Tibial artery (tissue), 4 donors: Measurements from ENCODE around the gene ADAT3.
A peak's percentile ranks its signal among the peaks of the same experiment; 100 is the strongest.

Experiments
- DNase-seq, 2 donors: peaks; one replicate each; pipeline ENCODE4 v3.0.0-alpha.2; 2019
- H3K27ac ChIP-seq, 2 donors: fragments of 200-600 bp; sonication (generic) in 1 of 2; 1 replicate in 1 of 2; 2 replicates in 1 of 2; pipeline ENCODE4 v1.5.1; 2018 to 2019; ENCODE audit warnings: mild to moderate bottlenecking in 1 of 2
- H3K27me3 ChIP-seq, 2 donors: fragments of 200-600 bp; sonication (generic) in 1 of 2; one replicate each; pipeline versions ENCODE4 v1.5.1 to v1.6.0; 2016 to 2019
- H3K36me3 ChIP-seq, 3 donors: fragments of 200-600 bp; sonication (generic) in 2 of 3; one replicate each; pipeline ENCODE4 v1.5.1; 2016 to 2019; ENCODE audit warnings: mild to moderate bottlenecking in 2 of 3
- H3K4me1 ChIP-seq, 4 donors: fragments of 200-600 bp; sonication (generic) in 2 of 4; 1 replicate in 3 of 4; 2 replicates in 1 of 4; pipeline ENCODE4 v1.5.1; 2016 to 2019
- H3K4me3 ChIP-seq, 2 donors: fragments of 200-600 bp; sonication (generic) in 1 of 2; 1 replicate in 1 of 2; 2 replicates in 1 of 2; pipeline ENCODE4 v1.5.1; 2018 to 2019; ENCODE audit warnings: mild to moderate bottlenecking in 2 of 2
- H3K9me3 ChIP-seq, 3 donors: fragments of 200-600 bp; sonication (generic) in 1 of 3; one replicate each; pipeline ENCODE4 v1.5.1; 2016 to 2019
- intact Hi-C: fragments of 100-400 bp; cut with DNase I; formaldehyde crosslinking; loops from one replicate; pipeline ENCODE4 v1.15.0; 2023; ENCODE audit warnings: low total_unique reads
- TF ChIP-seq, protein P1 (sequence below), 2 experiments: fragments of 200-600 bp in 1 of 2; fragments of 450-650 bp in 1 of 2; IDR thresholded peaks; one replicate each; pipeline ENCODE4 v1.5.1; 2017 to 2019; ENCODE audit warnings: antibody characterized with exemption in 2 of 2, mild to moderate bottlenecking in 1 of 2, moderate library complexity in 1 of 2

Gene ADAT3

DNA sequence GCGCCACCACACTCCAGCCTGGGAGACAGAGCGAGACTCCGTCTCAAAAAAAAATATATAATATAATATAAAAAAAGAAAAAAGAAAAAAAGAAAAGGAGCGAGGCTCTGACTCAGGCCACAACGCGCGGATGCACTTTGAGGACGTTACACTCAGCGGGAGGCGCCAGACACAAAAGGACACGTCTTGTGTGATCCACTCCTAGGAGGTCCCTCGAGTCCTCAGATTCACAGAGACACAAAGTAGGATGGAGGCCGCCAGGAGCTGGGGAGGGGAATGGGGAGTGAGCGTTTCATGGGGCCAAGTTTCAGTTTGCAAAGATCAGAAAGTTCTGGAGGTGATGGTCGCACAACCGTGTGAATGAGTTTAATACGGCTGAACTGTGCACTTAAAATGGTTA is 11.4 kb upstream of the ADAT3 start:
- intact Hi-C loops: no loop called here
- peaks cover 0 to 12% (median 3%) of the 10 kb centered on the region in 4 donors for H3K4me1 ChIP-seq
- no peak overlapping the region for H3K27ac ChIP-seq
- TF ChIP-seq, protein P1, sequence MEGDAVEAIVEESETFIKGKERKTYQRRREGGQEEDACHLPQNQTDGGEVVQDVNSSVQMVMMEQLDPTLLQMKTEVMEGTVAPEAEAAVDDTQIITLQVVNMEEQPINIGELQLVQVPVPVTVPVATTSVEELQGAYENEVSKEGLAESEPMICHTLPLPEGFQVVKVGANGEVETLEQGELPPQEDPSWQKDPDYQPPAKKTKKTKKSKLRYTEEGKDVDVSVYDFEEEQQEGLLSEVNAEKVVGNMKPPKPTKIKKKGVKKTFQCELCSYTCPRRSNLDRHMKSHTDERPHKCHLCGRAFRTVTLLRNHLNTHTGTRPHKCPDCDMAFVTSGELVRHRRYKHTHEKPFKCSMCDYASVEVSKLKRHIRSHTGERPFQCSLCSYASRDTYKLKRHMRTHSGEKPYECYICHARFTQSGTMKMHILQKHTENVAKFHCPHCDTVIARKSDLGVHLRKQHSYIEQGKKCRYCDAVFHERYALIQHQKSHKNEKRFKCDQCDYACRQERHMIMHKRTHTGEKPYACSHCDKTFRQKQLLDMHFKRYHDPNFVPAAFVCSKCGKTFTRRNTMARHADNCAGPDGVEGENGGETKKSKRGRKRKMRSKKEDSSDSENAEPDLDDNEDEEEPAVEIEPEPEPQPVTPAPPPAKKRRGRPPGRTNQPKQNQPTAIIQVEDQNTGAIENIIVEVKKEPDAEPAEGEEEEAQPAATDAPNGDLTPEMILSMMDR (IDR thresholded peaks at IDR 0.05): no peak
- H3K27me3 ChIP-seq: no peaks in the 10 kb centered on the region
- DNase-seq: no peak
- no peaks in the 10 kb centered on the region for H3K36me3 ChIP-seq
- no peaks in the 10 kb centered on the region for H3K9me3 ChIP-seq
- no peak overlapping the region for H3K4me3 ChIP-seq

DNA sequence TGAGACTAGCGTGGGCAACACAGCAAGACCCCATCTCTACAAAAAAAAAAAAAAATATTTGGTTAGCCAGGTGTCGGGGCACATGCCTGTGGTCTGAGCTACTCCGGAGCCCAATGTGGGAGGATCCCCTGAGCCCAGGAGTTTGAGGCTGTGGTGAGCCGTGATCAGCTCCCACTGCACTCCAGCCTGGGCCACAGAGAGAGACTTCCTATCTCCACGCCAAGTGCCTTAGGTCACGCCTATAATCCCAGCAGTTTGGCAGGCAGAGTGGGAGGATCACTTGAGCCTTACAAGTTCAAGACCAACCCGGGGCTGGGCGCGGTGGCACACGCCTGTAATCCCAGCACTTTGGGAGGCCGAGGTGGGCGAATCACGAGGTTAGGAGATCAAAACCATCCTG is 8.7 kb upstream of the ADAT3 start:
- Histone ChIP-seq H3K9me3 (no peaks in the 10 kb centered on the region), H3K27ac (no peak overlapping the region), H3K4me3 (no peak overlapping the region), H3K36me3 (no peaks in the 10 kb centered on the region), H3K27me3 (no peaks in the 10 kb centered on the region), H3K4me1 (peaks cover 0 to 12% (median 3%) of the 10 kb centered on the region in 4 donors)
- no peak for DNase-seq
- intact Hi-C loops: no loop called here
- TF ChIP-seq, protein P1 (IDR thresholded peaks at IDR 0.05): no peak

DNA sequence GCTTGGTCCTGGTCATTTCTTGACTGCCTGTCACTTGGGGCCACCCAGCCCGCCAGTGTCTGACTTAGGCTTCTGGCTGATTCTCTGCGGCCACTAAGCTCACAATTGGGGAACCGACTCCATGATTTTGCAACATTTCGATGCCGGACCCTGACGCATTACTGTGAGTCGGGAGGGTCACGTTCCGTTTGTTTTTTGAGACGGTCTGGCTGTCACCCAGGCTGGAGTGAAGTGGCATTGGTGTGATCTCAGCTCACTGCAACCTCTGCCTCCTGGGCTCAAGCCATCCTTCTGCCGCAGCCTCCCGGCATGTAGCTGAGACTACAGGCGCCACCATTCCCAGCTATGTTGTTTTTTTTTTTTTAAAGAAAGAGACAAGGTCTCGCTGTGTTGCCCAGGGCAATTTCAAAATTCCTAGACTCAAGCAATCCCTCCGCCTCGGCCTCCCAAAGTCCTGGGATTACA is 3.2 kb upstream of the ADAT3 start:
- no peak overlapping the region for H3K4me3 ChIP-seq
- peak overlapping the region in 1 of 2 donors; percentile 67 for H3K27ac ChIP-seq
- no peaks in the 10 kb centered on the region for H3K36me3 ChIP-seq
- H3K4me1 ChIP-seq: peaks cover 0 to 41% (median 19%) of the 10 kb centered on the region in 4 donors
- intact Hi-C loops: no loop called here
- no peaks in the 10 kb centered on the region for H3K9me3 ChIP-seq
- no peaks in the 10 kb centered on the region for H3K27me3 ChIP-seq
- TF ChIP-seq, protein P1 (IDR thresholded peaks at IDR 0.05): no peak
- DNase-seq: peak; percentile 75 to 77

DNA sequence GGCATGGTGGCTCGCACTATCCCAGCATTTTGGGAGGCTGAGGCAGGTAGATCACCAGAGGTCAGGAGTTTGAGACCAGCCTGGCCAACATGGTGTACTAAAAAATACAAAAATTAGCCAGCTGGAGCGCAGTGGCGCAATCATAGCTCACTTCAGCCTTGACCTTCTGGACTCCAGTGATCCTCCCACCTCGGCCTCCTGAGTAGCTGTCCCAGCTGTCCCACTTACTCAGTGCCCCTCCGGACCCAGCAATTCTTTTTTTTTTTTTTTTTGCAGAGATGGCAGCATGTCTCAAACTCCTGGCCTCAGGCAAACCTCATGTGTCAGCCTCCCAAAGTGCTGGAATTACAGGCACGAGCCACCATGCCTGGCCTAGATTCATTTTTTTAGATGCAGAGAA is 2.3 kb upstream of the ADAT3 start:
- Histone ChIP-seq H3K9me3 (no peaks in the 10 kb centered on the region), H3K36me3 (no peaks in the 10 kb centered on the region), H3K4me3 (no peak overlapping the region), H3K4me1 (peaks cover 0 to 35% (median 19%) of the 10 kb centered on the region in 4 donors), H3K27ac (peak overlapping the region; percentile 59 to 67), H3K27me3 (no peaks in the 10 kb centered on the region)
- TF ChIP-seq, protein P1 (IDR thresholded peaks at IDR 0.05): no peak
- intact Hi-C loops: no loop called here
- no peak for DNase-seq

DNA sequence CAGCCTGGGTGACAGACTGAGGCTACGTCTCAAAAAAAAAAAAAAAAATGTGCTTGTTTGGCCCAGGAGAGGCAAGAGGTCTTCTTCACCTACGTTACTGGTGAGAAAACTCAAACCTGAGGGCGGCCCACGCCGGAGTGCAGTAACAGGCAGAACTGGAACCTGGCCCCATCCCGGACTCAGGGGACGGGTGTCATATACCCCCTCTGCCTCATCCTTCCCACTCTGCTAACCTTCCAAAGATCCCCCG is 414 bp upstream of the ADAT3 start:
- DNase-seq: no peak
- no peaks in the 10 kb centered on the region for H3K9me3 ChIP-seq
- H3K4me3 ChIP-seq: peak overlapping the region; percentile 60 to 77
- H3K27me3 ChIP-seq: no peaks in the 10 kb centered on the region
- H3K27ac ChIP-seq: peak overlapping the region; percentile 67 to 82
- peaks cover 0 to 49% (median 18%) of the 10 kb centered on the region in 4 donors for H3K4me1 ChIP-seq
- intact Hi-C loops: no loop called here
- H3K36me3 ChIP-seq: no peaks in the 10 kb centered on the region
- TF ChIP-seq, protein P1 (IDR thresholded peaks at IDR 0.05): no peak

DNA sequence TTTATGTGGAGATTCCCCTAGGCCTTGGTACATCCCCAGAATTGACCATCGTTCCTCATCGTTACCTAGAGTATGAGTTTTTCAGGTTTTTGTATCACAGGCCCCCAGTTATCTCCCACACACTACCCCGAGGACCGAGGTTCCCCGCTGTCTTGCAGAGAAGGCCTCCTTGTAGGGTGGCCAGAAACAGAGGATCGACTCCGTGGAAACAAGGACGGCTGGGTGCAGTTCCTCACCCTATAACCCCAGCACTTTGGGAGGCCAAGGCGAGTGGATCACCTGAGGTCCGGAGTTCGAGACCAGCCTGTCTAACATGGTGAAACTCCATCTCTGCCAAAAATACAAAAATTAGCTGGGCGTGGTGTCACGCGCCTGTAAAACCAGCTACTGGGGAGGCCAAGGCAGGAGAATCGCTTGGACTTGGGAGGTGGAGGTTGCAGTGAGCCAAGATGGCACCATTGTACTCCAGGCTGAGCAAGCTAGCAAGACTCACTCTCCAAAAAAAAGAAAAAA is 720 bp downstream of the ADAT3 start:
- H3K36me3 ChIP-seq: no peaks in the 10 kb centered on the region
- intact Hi-C loops: no loop called here
- H3K9me3 ChIP-seq: no peaks in the 10 kb centered on the region
- DNase-seq: no peak
- H3K4me1 ChIP-seq: peaks cover 0 to 54% (median 18%) of the 10 kb centered on the region in 4 donors
- TF ChIP-seq, protein P1 (IDR thresholded peaks at IDR 0.05): no peak
- peak overlapping the region; percentile 67 to 82 for H3K27ac ChIP-seq
- H3K27me3 ChIP-seq: no peaks in the 10 kb centered on the region
- H3K4me3 ChIP-seq: peak overlapping the region; percentile 60 to 77
